Measurements from ENCODE around the gene ZCCHC13. TPM values are rescaled to one million over a fixed set of nuclear protein-coding genes. Genes with fewer than 3 reads are reported as not detected.
A peak's percentile ranks its signal among the peaks of the same experiment; 100 is the strongest.

Gene ZCCHC13
- total and polyA plus RNA-seq, 9 of the 15 experiments (the other 6 are each of a cell fraction or from before 2014, with no cell fraction given) = not detected

DNA sequence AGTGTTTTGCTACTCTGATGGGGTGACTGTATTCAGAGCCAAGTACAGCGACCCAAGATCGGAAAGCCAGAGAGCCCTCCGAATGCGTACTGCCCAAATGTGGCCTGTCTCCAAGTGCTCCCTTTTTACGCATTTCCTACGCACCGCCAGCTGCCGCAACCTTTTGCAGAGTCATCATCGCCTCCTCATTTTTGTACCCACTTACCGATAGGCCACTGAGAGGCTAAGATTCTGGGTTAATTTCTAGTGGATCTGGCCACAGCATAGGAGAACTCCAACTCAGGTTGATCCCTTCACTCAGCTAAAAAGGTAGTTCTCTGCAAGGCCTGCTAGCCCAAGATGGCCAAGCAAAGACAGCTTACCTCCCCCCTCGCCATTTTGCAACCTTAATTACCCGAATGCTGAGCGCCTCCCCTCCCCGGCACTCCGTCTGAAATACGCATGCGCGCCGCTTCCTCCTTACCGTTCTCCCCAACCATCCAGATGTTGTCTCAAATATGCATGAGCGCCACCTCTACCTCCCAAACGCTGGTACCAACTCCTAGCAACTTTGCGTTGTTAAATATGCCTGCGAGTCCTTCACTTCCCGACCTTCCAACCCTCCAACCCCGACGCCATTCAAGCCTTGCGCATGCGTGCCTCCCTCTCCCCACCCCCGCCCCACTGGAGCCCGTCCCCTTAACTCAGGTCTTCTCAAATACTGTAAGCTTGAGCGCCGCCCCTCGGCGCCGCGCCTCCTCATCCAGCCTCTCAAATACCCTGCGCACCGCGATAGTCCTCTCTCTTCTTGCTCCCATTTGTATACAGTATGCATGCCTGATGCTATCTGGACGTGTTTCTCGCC lies 11.8 kb upstream of the ZCCHC13 start (continued):
- TF ChIP-seq, protein P1, sequence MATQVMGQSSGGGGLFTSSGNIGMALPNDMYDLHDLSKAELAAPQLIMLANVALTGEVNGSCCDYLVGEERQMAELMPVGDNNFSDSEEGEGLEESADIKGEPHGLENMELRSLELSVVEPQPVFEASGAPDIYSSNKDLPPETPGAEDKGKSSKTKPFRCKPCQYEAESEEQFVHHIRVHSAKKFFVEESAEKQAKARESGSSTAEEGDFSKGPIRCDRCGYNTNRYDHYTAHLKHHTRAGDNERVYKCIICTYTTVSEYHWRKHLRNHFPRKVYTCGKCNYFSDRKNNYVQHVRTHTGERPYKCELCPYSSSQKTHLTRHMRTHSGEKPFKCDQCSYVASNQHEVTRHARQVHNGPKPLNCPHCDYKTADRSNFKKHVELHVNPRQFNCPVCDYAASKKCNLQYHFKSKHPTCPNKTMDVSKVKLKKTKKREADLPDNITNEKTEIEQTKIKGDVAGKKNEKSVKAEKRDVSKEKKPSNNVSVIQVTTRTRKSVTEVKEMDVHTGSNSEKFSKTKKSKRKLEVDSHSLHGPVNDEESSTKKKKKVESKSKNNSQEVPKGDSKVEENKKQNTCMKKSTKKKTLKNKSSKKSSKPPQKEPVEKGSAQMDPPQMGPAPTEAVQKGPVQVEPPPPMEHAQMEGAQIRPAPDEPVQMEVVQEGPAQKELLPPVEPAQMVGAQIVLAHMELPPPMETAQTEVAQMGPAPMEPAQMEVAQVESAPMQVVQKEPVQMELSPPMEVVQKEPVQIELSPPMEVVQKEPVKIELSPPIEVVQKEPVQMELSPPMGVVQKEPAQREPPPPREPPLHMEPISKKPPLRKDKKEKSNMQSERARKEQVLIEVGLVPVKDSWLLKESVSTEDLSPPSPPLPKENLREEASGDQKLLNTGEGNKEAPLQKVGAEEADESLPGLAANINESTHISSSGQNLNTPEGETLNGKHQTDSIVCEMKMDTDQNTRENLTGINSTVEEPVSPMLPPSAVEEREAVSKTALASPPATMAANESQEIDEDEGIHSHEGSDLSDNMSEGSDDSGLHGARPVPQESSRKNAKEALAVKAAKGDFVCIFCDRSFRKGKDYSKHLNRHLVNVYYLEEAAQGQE (IDR thresholded peaks at IDR 0.05; ENCODE audit: borderline replicate concordance) = no peak
- TF ChIP-seq, protein P1 (CRISPR knock-in tag; IDR thresholded peaks at IDR 0.05; ENCODE audit: low read depth) = no peak
- TF ChIP-seq ZNF584 (CRISPR knock-in tag; IDR thresholded peaks at IDR 0.05; ENCODE audit: low read depth) (no peak), ZFP1 (CRISPR knock-in tag; IDR thresholded peaks at IDR 0.05) (no peak), RBM15 (IDR thresholded peaks at IDR 0.05; ENCODE audit: insufficient read depth, low read length) (no peak), CBFA2T2 (conservative IDR thresholded peaks at IDR 0.05) (no peak), ZNF830 (CRISPR knock-in tag; IDR thresholded peaks at IDR 0.05) (no peak), DMBX1 (CRISPR knock-in tag; IDR thresholded peaks at IDR 0.05; ENCODE audit: borderline replicate concordance) (no peak), NEUROD1 (IDR thresholded peaks at IDR 0.05; ENCODE audit: borderline replicate concordance, low read depth, low read length, partially characterized antibody) (no peak), HNRNPH1 (optimal IDR thresholded peaks at IDR 0.05; ENCODE audit: low read depth, low read length) (no peak)
- TF ChIP-seq, protein P2, sequence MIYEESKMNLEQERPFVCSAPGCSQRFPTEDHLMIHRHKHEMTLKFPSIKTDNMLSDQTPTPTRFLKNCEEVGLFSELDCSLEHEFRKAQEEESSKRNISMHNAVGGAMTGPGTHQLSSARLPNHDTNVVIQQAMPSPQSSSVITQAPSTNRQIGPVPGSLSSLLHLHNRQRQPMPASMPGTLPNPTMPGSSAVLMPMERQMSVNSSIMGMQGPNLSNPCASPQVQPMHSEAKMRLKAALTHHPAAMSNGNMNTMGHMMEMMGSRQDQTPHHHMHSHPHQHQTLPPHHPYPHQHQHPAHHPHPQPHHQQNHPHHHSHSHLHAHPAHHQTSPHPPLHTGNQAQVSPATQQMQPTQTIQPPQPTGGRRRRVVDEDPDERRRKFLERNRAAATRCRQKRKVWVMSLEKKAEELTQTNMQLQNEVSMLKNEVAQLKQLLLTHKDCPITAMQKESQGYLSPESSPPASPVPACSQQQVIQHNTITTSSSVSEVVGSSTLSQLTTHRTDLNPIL (CRISPR knock-in tag; IDR thresholded peaks at IDR 0.05) = no peak
- TF ChIP-seq, protein P3, sequence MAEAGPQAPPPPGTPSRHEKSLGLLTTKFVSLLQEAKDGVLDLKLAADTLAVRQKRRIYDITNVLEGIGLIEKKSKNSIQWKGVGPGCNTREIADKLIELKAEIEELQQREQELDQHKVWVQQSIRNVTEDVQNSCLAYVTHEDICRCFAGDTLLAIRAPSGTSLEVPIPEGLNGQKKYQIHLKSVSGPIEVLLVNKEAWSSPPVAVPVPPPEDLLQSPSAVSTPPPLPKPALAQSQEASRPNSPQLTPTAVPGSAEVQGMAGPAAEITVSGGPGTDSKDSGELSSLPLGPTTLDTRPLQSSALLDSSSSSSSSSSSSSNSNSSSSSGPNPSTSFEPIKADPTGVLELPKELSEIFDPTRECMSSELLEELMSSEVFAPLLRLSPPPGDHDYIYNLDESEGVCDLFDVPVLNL (CRISPR knock-in tag; IDR thresholded peaks at IDR 0.05; ENCODE audit: low read depth) = no peak
- TF ChIP-seq, protein P4, sequence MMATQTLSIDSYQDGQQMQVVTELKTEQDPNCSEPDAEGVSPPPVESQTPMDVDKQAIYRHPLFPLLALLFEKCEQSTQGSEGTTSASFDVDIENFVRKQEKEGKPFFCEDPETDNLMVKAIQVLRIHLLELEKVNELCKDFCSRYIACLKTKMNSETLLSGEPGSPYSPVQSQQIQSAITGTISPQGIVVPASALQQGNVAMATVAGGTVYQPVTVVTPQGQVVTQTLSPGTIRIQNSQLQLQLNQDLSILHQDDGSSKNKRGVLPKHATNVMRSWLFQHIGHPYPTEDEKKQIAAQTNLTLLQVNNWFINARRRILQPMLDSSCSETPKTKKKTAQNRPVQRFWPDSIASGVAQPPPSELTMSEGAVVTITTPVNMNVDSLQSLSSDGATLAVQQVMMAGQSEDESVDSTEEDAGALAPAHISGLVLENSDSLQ (IDR thresholded peaks at IDR 0.05) = peak; percentile 71

Measured in K562 (cell line).